ENCODE results near the gene ASIC2.

ASIC2 gene

DNA sequence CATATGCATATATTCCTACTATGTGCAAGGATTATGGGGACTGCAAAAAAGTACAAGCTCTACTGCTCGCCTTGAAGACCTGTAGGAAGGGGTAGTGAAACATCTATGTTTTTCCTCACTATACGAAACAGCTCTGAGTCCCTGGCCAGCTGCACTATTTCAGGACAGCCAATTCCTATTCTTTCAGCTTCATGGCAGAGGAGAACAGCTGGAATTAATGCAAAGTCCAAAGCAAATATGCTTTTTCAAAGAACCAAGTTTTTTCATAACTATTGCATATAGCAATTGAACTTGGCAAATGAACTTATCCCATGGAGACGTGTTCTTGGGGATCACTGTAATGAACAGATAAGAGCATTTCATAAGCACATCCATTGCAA lies 179.1 kb downstream of the ASIC2 start:
- DNase-seq (ENCODE audit: low spot score): no peak

DNA sequence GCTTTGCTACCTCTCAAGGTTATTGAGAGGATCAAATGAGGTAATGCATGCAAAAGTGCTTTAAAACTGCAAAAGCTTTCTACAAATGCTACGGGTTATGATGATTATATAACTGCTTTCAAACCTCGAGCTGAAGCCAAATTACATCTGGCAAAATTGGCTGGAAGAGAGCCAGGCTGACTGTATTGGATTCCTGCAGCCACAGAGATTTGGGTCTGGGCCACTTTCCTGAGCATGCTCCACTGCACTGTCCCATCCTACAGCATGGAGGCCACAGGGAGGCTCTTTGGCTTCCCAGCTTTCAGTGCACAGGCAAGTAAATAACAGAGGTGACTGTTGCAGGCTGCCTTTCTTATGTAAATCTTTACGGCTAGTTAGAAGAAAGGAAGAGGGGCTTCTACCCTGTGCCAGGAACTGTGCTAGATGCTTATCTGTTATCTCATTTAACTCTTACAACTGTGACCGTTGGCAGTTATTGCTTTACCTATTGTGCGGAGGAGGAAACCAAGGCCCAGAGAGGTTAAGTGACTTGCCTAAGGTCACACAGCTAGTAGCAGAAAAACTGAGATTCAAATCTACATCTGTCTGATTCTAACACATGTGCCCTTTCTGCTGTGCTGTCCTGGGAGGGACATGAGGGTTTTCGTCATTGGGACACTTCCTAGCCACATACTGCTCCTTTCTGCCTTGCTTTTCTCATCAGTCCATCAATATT lies 179.7 kb downstream of the ASIC2 start:
- no peak for DNase-seq (ENCODE audit: low spot score)

DNA sequence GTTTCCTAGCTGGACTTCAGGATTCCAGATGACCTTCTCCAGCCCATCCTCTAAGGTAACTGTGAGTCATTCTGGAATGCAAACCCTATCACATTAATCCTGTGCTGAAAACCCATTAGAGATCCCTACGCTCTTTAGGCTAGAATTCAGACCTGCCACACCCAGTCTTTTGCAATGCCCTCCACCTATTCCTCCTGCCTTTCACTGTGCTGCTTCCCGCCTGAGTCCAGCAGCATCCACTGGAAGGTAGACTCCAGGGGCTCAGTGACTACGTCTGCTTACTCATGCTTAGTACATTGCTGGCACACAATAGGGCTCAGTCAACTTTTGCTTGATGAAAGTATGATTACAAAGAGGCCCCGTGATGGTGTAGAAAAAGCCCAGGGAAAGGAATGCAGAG lies 180.3 kb downstream of the ASIC2 start:
- DNase-seq (ENCODE audit: low spot score): peak; percentile 19

DNA sequence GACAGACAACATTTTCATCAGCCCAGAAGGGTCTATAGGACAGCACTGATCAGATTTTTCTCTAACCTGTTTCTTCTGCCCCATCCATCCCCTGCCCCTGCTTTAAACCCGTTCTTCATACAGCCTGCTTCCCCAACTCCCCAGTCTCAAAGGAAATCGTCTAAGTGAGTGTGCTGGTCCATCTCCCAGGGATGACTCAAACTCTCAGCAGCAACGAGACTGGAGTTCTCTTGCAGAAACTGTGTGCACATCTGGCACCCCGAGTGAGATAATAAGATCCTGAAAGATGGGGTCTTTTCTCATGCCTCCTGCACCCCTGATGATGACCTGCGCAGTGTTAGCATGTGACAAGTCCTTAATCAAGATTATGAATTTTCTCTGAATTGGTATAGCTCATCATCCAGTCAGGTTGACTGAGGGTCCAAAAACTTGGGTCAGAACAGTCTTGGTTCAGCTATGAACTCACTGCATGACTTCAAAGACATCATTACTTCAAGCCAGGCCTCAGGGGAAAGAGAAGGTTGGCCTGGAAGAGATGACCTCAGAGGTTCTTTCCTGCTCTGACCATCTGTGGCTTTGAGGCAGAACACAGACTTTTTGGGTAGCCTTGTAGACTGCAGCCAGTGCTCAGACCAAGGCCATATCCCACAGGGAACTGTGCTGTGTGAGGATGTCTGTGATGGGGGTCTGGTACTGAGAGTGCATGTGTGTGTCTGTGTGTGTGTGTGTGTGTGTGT lies 183.6 kb downstream of the ASIC2 start:
- DNase-seq (ENCODE audit: low spot score): no peak

DNA sequence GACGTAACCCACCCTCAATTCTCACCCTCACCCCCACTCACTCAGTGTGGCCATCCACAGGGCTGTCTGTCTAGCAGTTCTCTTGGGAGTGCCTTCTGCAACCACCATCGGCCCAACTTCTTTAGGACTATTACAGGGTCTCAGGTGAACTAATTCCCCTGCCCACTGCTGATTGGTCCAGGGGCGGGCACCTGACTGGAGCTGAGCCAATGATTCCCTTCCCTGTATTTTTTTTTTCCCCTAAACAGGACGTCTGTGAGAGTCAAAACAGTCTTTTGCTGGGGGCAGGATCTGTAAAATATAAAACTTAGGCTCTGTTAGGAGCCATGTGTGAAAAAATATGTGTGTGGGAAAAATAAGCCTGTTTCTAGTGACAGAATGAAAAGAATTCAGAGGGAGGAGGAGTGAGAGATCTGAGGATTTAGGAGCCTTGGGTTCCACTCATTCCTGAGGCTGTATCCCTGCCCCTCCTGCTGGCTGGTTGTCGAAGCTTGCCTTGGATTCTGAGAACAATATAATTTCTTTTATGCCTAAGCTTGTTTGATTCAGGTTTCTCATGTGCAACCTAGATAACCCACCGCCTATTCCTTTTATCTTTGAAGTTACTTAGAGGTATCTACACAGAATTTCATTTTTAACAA lies 186.4 kb downstream of the ASIC2 start:
- no peak for DNase-seq (ENCODE audit: low spot score)

DNA sequence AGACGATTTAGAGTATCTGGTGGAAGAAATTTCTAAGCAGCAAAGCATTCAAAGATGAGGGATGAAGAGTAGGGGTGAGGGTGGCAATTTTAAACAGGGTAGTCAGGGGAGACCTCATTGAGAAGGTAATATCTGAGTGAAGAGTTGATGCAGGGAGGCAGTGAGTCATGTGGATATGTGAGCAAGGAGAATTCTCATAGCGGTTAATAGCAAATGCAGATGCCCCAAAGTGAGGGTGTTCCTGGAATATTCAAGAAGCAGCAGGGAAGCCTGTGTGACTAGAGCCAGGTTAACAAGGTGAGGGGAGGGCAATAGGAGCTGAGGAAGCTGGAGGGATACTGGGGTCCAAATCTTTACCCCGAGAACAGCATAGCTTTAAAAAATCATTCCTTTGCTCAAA lies 187.2 kb downstream of the ASIC2 start:
- no peak for DNase-seq (ENCODE audit: low spot score)

DNA sequence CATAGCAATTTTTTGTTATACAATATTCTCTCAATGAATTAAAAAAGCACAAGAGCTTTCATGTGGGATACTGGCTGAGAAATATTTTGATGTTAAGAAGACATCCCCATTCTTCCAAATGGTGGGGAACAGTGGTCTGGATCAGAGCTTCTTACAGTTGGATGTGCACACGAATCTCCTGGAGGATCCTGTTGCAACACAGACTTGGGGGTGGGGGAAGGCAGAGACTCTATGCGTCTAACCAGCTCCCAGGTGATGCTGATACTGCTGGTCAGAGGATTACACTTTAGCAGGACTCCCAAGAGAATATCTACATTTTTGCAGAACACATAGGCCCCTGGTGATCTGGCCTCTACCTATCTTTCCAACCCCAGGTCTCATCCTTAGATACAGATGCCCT lies 193.2 kb downstream of the ASIC2 start:
- no peak for DNase-seq (ENCODE audit: low spot score)

DNA sequence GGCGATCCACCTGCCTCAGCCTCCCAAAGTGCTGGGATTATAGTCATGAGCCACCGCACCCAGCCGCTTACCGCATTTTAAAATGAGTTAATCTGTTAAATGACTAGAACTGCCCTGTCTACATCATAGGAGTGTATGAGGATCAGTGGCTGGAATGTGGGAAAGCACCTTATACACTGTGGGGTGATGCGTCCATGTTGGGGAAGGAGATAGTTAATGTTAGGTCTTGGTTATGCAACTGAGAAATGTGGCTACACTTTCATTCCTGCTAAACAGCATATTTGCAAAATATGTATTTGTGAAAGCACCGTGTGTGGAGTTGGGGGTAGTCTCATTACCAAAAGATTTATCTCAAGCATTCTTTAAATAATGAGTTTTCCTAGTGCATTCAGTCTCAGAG lies 193.8 kb downstream of the ASIC2 start:
- no peak for DNase-seq (ENCODE audit: low spot score)

DNA sequence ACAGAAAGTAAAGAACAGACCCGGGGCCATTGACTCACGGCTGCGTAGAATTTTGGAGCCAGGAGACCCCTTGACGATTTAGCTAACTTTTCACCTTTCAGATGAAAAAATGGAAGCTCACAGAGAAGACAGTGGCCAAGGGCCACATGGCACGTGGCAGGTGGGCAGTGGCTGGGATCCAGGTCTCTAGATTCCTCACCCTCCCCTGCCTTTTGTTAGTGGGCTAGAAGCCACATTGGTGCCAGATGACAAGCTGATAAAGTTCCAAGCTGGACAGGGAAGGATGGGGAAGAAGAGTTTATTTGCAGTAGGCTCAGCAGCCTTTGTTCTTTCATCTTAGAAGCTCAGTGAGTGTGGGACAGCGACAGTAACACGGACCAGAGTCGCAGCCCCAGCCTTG lies 195.7 kb downstream of the ASIC2 start:
- no peak for DNase-seq (ENCODE audit: low spot score)

DNA sequence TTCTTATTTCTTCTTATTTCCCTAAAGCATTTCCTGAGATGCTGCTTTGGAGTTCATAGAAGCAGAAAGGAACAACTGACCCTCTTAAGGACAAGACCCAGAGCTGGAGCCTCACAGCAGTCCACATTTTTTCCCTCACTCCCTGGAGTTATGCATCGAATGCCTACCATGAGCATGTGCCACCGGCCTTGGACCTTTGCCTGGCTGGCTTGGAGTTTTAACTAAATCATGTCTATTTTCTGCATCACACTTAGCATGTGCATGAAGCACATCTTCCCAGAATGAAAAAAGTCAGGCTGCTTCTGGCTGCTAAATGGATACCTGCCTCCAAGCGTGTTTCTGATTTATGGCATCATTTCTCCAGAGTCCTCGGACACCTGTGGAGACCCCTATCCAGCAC lies 196.9 kb downstream of the ASIC2 start:
- DNase-seq (ENCODE audit: low spot score): no peak

DNA sequence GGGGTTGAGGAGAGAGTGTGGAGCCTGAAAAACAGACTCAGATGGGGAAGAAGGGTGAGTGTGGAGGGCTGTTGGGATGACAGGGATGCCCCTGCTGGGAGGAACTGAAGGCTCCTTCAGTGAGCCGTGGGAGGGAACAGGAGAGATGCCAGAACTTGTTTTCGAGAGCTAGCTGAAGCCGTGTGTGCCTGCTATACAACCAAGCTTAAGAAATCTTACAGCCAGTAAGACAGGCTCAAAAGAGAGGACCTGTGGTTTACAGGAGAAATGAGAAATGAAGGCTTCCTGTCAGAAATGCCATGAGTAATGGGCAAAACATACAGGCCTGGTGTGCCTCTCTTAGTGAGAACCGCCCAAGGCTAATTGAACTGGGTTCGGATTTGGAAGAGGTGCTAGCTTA lies 201.8 kb downstream of the ASIC2 start:
- DNase-seq (ENCODE audit: low spot score): no peak

DNA sequence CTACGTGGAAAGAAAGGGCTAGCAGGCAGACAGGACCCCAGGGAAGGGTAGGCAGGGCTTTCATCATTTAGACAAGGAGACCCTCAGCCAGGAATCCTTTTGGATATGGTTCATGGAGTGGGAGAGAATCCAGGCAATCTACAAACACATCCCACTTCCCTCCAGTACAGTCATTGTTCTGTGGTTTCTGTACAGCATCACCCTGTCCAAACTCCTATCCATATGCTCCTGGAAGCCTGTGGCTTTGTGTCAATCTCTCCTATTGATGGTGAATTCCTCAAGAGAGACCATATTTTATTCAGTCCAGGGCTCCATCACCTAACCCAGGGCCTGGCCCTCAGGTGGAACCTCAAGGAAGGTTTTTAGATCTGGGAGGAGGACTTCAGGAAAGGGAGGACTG lies 202.3 kb downstream of the ASIC2 start:
- DNase-seq (ENCODE audit: low spot score): no peak

DNA sequence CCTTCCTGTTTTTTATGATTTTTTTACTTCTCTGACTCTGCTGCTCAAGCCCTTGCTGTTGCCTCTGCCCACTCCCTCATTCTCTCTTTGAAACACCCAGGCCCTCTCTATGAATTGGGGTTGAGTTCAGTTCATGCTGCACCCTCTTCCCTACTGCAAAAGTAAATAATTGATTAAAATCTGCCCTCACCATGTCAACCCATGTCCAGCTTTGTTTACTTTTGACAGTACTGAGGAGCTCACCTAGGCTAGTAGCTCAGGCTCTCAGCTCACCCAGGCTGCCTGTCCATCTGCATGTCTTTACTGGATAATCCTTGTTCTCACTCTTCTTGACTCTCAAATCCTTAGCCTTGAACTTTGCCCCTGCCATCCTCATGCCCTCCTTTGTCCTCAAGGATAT lies 206.2 kb downstream of the ASIC2 start:
- DNase-seq (ENCODE audit: low spot score): no peak

DNA sequence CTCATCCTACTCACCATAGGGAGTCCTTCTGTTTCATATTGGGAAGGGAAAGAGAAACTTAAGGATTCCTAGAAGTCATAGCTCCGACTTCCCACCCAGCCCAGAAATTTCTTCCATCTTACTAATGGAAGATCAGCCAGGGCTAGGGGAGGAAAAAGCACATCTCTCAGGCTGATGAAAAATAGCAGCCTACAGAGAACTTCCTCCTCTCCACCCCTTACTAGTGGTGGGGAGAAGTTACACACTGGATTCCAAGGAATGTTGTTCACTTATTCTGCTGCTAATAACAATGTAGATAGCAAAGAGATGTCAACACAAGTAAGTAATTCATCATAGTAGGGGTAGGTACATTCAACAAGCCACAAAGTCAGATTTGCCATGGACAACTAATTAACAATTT lies 207.1 kb downstream of the ASIC2 start:
- no peak for DNase-seq (ENCODE audit: low spot score)

DNA sequence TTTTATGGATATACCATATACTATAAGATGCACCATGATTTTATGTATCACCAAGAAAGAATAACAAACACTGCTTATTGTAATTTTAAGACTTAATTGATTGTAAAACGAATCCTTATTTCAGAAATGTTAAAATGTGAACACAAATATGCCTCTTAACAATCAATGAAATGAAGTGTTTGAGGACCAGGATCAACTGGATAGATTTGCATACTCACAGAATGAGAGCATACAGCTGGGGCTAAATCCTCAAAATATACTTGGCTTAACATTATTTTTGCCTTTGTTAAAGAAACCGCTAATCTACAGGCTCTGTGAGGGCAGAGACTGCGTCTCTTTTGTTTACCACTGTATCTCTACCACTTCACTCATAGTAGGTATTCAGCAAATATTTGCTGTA lies 207.8 kb downstream of the ASIC2 start:
- no peak for DNase-seq (ENCODE audit: low spot score)

DNA sequence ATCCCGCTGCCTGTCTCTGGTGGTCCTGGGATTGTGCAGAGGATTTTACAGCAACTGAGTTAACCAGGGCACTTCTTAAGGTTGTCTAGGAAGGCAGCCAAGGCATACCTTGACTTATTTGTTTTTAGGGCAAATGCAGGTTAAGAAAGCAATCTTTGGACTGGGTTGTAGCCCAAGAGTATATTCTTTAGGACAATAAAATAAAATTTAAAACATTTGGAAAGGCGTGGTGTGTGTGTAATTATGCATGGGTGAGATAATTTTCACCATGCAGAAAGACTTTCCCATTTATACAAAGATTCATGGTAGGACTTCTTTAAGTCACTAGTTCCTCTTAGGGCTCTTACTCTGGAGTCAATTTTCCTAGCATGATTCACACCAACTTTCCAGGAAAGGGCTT lies 208.3 kb downstream of the ASIC2 start:
- no peak for DNase-seq (ENCODE audit: low spot score)

DNA sequence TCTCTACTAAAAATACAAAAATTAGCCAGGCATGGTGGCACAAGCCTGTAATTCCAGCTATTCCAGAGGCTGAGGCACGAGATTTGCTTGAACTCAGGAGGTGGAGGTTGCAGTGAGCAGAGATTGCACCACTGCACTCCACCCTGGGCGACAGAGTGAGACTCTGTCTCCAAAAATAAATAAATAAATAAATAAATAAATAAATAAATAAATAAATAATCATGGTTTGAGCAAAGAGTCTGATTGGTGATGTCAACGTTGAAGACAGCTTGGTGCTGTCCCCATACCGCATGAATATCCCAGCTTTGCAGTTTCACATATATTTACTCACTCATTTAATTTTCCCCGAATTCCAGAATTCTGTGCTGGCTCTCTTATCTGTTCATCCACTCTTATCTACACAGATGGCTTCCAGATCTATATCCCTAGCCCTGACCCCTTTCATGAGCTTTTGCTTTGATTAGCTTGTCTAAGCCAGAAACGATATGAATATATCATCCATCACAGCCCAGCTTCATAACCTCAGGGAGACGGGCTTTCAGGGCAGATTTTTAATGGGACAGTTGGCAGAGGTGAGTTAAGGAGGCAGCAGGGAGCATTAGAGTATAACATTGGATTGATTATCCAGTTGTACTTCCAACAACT lies 210.4 kb downstream of the ASIC2 start:
- no peak for DNase-seq (ENCODE audit: low spot score)

DNA sequence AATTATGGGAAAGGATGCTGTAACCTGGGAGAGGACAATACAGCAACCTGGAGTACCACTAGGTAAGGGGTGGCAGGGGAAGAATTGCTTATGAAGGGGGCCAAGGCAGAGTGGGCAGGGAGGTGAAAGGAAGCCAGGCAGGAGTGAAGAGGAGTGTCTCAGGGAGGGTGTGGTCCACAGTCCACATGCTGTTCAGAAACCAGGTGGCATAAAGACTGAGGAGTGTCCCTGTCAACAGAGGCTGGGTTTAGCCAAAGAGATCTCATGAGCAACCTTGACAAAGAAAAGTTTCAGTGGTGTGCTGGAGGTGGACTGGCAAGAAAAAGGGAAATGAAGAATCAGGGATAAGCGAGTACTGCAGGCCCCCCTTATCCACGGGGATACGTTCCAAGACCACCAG lies 213.0 kb downstream of the ASIC2 start:
- no peak for DNase-seq (ENCODE audit: low spot score)

DNA sequence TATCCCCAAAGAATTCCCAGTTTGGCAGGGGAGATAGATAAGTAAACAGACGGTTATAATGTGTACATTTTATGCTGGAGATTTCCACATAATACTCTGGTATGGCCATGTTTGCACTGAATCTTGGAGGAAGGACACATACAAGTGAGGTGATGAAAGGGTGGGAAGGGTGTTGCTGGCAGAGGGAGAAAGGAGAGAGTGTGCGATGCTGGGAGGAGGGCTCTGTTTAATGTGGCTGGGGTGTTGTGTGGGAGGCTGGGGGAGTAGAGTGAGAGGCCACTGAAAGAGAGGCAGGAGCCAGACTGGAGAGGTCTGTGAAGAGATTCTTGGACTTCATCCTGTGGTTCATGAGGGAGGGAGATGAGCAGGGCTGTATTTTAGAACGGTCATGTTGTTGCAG lies 213.9 kb downstream of the ASIC2 start:
- no peak for DNase-seq (ENCODE audit: low spot score)

DNA sequence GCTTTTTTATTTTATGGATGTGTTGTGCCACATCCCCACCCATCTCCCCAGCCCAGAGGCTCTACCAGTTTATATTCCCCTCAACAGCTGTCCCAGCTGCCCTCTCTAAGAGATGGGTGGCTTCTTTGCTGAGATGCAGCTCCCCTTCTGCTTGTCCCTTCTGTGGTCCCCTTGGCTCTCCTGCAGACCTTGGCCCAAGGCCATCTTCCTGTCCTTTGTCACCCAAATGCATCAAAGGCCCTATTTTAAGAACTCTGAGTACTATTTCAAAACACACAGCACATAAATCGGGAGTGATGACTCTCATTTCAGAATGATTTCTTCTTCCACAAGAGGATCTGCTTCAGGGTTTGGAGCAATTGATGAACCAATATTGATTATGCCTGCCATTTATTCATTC lies 216.1 kb downstream of the ASIC2 start:
- no peak for DNase-seq (ENCODE audit: low spot score)

DNA sequence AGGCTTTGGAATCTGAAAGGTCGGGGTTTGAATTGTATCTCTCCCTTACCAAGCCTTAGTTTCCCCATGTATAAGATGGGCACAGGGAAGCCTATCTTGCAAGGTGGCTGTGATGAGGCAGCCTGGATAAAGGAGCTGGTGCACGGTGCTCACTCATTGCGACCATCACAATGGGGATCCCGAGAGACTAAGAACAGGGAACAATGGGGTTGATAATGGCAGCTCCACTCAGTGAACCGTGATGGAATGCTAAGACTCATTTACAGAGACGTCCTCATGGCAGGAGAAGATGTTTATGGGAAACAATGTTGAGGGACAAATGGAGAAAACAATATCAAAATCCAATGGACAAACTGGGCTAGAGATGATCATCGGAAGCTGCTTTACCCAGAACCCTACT lies 219.7 kb downstream of the ASIC2 start:
- no peak for DNase-seq (ENCODE audit: low spot score)

DNA sequence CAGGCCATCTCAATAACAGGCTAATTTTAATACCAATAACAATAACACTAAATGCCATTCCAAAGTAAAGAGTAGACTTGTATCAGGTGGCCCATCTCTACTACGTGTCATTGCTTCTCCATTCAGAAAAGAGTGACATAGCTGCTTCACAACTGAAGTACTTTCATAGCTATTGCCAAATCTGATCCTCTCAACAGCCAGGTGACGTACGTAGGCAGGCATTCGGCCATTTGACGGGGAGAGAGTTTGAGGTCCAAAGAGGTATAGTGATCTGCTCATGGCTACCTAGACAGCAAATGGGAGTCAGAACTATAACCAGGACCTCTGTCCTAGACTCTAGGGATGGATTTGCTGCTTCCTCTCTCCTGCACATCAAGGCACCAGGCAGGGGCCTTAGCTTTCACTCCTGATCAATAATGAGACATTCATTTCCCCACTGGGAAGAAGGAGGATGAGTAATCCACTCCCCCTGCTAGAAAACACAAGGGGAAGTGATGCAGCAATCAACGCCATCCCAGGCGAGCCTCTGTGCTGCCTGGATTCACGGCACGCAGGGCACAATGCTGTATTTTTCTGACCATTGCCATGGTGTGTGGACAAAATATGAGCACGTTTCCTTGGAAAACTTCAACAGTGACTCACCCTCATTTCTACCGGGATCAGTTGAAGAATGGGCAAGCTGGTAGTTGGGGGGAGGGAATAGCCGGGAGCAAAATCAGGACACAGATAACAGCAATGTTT lies 220.5 kb downstream of the ASIC2 start:
- DNase-seq (ENCODE audit: low spot score): peak; percentile 42

All from COLO829 (cell line).